ENCODE data around the gene VPS35L. TPM values are rescaled to one million over a fixed set of nuclear protein-coding genes. Genes with fewer than 3 reads are reported as not detected.

VPS35L gene
- total RNA-seq, 1 experiment from 2014 or later = 11.7 TPM

DNA sequence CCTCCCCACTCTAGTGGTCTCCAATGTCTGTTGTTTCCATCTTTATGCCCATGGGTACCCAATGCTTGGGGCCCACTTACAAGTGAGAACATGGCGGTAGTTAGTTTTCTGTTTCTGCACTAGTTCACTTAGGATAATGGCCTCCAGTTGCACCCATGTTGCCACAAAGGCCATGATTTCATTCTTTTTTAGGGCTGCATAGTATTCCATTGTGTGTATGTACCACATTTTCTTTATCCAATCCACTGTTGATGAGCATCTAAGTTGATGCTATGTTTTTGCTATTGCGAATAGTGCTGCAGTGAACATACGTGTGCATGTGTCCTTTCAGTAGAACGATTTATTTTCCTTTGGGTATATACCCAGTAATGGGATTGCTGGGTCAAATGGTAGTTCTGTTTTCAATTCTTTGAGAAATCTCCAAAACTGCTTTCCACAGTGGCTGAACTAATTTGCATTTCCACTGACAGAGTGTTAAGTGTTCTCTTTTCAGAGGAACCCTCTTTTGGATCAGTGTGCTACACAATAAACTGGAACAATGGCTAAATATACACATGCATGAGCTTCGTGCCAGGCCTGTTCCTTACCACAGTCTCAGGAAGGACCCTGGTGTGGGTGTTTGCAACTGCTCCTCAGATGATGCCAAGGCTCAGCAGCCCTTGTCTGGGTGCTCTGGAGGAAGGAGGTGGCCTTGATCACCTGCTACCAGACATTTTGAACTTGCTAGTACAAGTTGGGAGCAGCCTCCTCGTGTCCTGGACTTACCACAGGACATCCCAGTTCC lies 128.1 kb downstream of the VPS35L start:
- Histone ChIP-seq H3K4me2 (no peak overlapping the region), H3K9me2 (ENCODE audit: insufficient read depth) (no peaks in the 10 kb centered on the region), H4K20me1 (ENCODE audit: insufficient read depth) (no peaks in the 10 kb centered on the region), H3K27ac (no peak overlapping the region), H2AFZ (no peak overlapping the region), H3K27me3 (ENCODE audit: insufficient read depth, low read depth) (no peaks in the 10 kb centered on the region), H3K4me3 (no peak overlapping the region), H3K9me3 (ENCODE audit: insufficient read depth, low read depth) (peaks cover 4% of the 10 kb centered on the region; the same call in 1 of the 2 replicates), H3K79me2 (ENCODE audit: low read depth) (no peaks in the 10 kb centered on the region), H3K36me3 (ENCODE audit: low read depth) (no peaks in the 10 kb centered on the region), H3K4me1 (replicated peaks; ENCODE audit: insufficient read depth) (peaks cover 9% of the 10 kb centered on the region), H3F3A (ENCODE audit: insufficient read depth, low read depth) (no peaks in the 10 kb centered on the region)
- no peak for DNase-seq
- ChIA-PET POLR2A (ENCODE audit: unreplicated experiment) (no interaction called here), CTCF (no interaction called here)
- no TSS peak for BruUV-seq (replicated peaks)
- TF ChIP-seq, protein P1, sequence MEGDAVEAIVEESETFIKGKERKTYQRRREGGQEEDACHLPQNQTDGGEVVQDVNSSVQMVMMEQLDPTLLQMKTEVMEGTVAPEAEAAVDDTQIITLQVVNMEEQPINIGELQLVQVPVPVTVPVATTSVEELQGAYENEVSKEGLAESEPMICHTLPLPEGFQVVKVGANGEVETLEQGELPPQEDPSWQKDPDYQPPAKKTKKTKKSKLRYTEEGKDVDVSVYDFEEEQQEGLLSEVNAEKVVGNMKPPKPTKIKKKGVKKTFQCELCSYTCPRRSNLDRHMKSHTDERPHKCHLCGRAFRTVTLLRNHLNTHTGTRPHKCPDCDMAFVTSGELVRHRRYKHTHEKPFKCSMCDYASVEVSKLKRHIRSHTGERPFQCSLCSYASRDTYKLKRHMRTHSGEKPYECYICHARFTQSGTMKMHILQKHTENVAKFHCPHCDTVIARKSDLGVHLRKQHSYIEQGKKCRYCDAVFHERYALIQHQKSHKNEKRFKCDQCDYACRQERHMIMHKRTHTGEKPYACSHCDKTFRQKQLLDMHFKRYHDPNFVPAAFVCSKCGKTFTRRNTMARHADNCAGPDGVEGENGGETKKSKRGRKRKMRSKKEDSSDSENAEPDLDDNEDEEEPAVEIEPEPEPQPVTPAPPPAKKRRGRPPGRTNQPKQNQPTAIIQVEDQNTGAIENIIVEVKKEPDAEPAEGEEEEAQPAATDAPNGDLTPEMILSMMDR (conservative IDR thresholded peaks at IDR 0.05) = no peak
- no peak for TF ChIP-seq EZH2 (IDR thresholded peaks at IDR 0.05; ENCODE audit: low read depth)
- intact Hi-C loops (cut with micrococcal nuclease; ENCODE audit: unreplicated experiment) = loop anchor here (5.0 kb wide), 1 partner anchor 76 kb away; no protein-coding TSS in a partner anchor

DNA sequence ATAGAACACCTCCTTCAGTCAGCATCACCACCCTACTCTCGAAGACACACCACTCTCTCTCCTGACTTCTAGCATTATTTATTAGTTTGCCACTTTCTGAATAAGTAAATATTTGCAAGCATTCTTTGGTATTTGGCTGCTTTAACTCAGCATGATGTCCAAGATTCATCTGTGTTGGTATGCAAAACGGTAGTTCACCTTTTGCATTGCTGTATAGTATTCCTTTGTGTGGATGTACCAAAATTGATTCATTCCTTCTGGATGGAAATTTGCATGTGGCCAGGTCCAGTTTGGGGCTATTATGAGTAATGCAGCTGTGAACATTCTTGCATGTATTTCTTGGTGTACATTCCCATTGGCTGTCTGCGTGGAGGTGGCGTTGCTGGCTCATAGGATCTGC lies 129.7 kb downstream of the VPS35L start:
- no peak for DNase-seq
- Histone ChIP-seq H3K27me3 (ENCODE audit: insufficient read depth, low read depth) (no peaks in the 10 kb centered on the region), H3K4me1 (replicated peaks; ENCODE audit: insufficient read depth) (peaks cover 8% of the 10 kb centered on the region), H3K9me2 (ENCODE audit: insufficient read depth) (no peaks in the 10 kb centered on the region), H3F3A (ENCODE audit: insufficient read depth, low read depth) (no peaks in the 10 kb centered on the region), H4K20me1 (ENCODE audit: insufficient read depth) (no peaks in the 10 kb centered on the region), H3K9me3 (ENCODE audit: insufficient read depth, low read depth) (peaks cover 4% of the 10 kb centered on the region; the same call in 1 of the 2 replicates), H3K27ac (no peak overlapping the region), H2AFZ (no peak overlapping the region), H3K4me3 (no peak overlapping the region), H3K4me2 (no peak overlapping the region), H3K36me3 (ENCODE audit: low read depth) (no peaks in the 10 kb centered on the region), H3K79me2 (ENCODE audit: low read depth) (no peaks in the 10 kb centered on the region)
- intact Hi-C loops (cut with micrococcal nuclease; ENCODE audit: unreplicated experiment) = no loop called here
- ChIA-PET CTCF (no interaction called here), POLR2A (ENCODE audit: unreplicated experiment) (no interaction called here)
- no peak for TF ChIP-seq EZH2 (IDR thresholded peaks at IDR 0.05; ENCODE audit: low read depth)
- TF ChIP-seq, protein P1 (conservative IDR thresholded peaks at IDR 0.05) = no peak
- no TSS peak for BruUV-seq (replicated peaks)

DNA sequence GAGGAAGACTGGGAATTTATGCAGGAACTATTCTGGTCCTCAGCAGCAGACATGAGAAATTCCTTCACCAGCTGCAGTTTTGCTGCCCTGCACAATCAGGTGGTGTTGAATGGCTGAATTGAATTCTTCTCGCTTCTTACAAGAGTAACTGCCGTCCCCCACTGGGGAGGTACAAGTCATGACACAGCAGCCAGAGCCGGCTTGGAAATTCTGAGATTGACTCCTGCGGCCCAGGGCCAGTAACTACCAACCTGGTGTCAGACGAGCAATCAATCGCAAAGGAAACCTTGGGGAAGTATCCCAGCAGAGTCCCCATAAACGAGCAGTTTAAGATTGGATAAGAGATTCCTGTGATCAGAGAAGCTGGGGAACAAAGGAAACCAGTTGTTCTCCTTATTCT lies 131.8 kb downstream of the VPS35L start:
- Histone ChIP-seq H3K36me3 (ENCODE audit: low read depth) (no peaks in the 10 kb centered on the region), H3K9me3 (ENCODE audit: insufficient read depth, low read depth) (peaks cover 4% of the 10 kb centered on the region; the same call in 1 of the 2 replicates), H3K79me2 (ENCODE audit: low read depth) (no peaks in the 10 kb centered on the region), H3K4me2 (no peak overlapping the region), H3K9me2 (ENCODE audit: insufficient read depth) (no peaks in the 10 kb centered on the region), H3K4me1 (replicated peaks; ENCODE audit: insufficient read depth) (no peaks in the 10 kb centered on the region), H3K4me3 (no peak overlapping the region), H3K27ac (no peak overlapping the region), H3K27me3 (ENCODE audit: insufficient read depth, low read depth) (no peaks in the 10 kb centered on the region), H4K20me1 (ENCODE audit: insufficient read depth) (no peaks in the 10 kb centered on the region), H2AFZ (no peak overlapping the region), H3F3A (ENCODE audit: insufficient read depth, low read depth) (no peaks in the 10 kb centered on the region)
- ChIA-PET CTCF (no interaction called here), POLR2A (ENCODE audit: unreplicated experiment) (no interaction called here)
- no peak for DNase-seq
- intact Hi-C loops (cut with micrococcal nuclease; ENCODE audit: unreplicated experiment) = no loop called here
- BruUV-seq (replicated peaks) = no TSS peak
- no peak for TF ChIP-seq EZH2 (IDR thresholded peaks at IDR 0.05; ENCODE audit: low read depth)
- TF ChIP-seq, protein P1 (conservative IDR thresholded peaks at IDR 0.05) = no peak
